ENCODE data around the gene ZNF587.
"Not testable (repeated sequence)": the region's sequence is repeated elsewhere in the genome, so short reads cannot be mapped to it uniquely, and the experiment has no call there.

ZNF587 gene

GRCh38 chr19:57886046-57886445, 36.4 kb downstream of the ZNF587 start:
- no peak for DNase-seq

- no peak for DNase-seq
Measured at GRCh38 chr19:57887195-57887941, 37.7 kb downstream of the ZNF587 start.

GRCh38 chr19:57888107-57888559, 38.5 kb downstream of the ZNF587 start:
- peak in 1 of 56 donors; percentile 17 for DNase-seq

- peak; percentile 9 to 94 (median 78) for DNase-seq
Measured at GRCh38 chr19:57888560-57889231, 39.0 kb downstream of the ZNF587 start, which contains the start of gene ZNF814. Gene ZNF814 (minus strand): TSS chr19:57889037. CDS start chr19:57888802, 235 bp downstream.

- DNase-seq = not testable (repeated sequence)
Measured at GRCh38 chr19:57890706-57891105, 41.0 kb downstream of the ZNF587 start.

- no peak for DNase-seq
Measured at GRCh38 chr19:57900311-57900710, 50.7 kb downstream of the ZNF587 start.

- no peak for DNase-seq
Measured at GRCh38 chr19:57903618-57904184, 54.0 kb downstream of the ZNF587 start.

GRCh38 chr19:57905258-57905657, 55.6 kb downstream of the ZNF587 start:
- DNase-seq = no peak

GRCh38 chr19:57907394-57907793, 57.7 kb downstream of the ZNF587 start:
- DNase-seq = no peak

GRCh38 chr19:57914531-57914930, 64.9 kb downstream of the ZNF587 start:
- DNase-seq = no peak
